Measurements from ENCODE around the gene UBE2C. TPM values are rescaled to one million over a fixed set of nuclear protein-coding genes. Genes with fewer than 3 reads are reported as not detected.

UBE2C gene
- total and polyA plus RNA-seq, 2 of the 8 experiments (the other 6 are each of a cell fraction or from before 2014, with no cell fraction given), result 243 to 326 TPM

- no peak overlapping the region for H2BK12ac ChIP-seq (ENCODE audit: low read depth, low read length)
- H3K79me1 ChIP-seq (ENCODE audit: low read depth, low read length), result no peaks in the 10 kb centered on the region
- no peak overlapping the region for H3K4me2 ChIP-seq (ENCODE audit: insufficient read depth in 1 of 2, low read depth in 2 of 2, low read length in 2 of 2)
- H3K23me2 ChIP-seq (ENCODE audit: low read depth, low read length), result no peaks in the 10 kb centered on the region; the same call in 1 of the 2 replicates
- H3K56ac ChIP-seq (replicated peaks; ENCODE audit: insufficient read length, low read depth, low read length), result no peak overlapping the region
- no peak for TF ChIP-seq PHF8 (conservative IDR thresholded peaks at IDR 0.05; ENCODE audit: low read depth, low read length)
- TF ChIP-seq CTCF (IDR thresholded peaks at IDR 0.05; ENCODE audit: control extremely low read depth in 1 of 3, insufficient read depth in 1 of 3, low read depth in 1 of 3, low read length in 3 of 3), result no peak
- no peak for TF ChIP-seq RFX5 (IDR thresholded peaks at IDR 0.05; ENCODE audit: borderline replicate concordance, low read depth, low read length)
- TF ChIP-seq POU5F1 (IDR thresholded peaks at IDR 0.05; ENCODE audit: low read depth, low read length), result no peak
- TF ChIP-seq TAF1 (IDR thresholded peaks at IDR 0.05; ENCODE audit: low read depth, low read length), result no peak
- no peak for TF ChIP-seq RBBP5 (IDR thresholded peaks at IDR 0.05; ENCODE audit: borderline replicate concordance, low read depth, low read length)
- no peak for TF ChIP-seq BACH1 (IDR thresholded peaks at IDR 0.05; ENCODE audit: low read length)
- TF ChIP-seq SP4 (IDR thresholded peaks at IDR 0.05; ENCODE audit: low read length), result no peak
- TF ChIP-seq POLR2A (IDR thresholded peaks at IDR 0.05; ENCODE audit: control extremely low read depth in 1 of 2, low read depth in 2 of 2, low read length in 2 of 2), result no peak
- no peak overlapping the region for H3K4me3 ChIP-seq (ENCODE audit: extremely low read depth in 1 of 4, insufficient read depth in 2 of 4, low read depth in 3 of 4, low read length in 4 of 4)
- 78% methylated on average over 4 of the region's 4 CpGs; no CpG with 5 or more reads in 1 of the 2 experiments for WGBS, 2 experiments (ENCODE audit: extremely low coverage in 1 of 2, insufficient coverage in 1 of 2, insufficient read length in 1 of 2, insufficient replicate concordance in 2 of 2, low coverage in 1 of 2, low lambda C conversion rate in 2 of 2, missing lambda C conversion rate in 1 of 2)
- no peak overlapping the region for H3K9ac ChIP-seq (replicated peaks in 1 of 4; ENCODE audit: extremely low read depth in 1 of 4, low read depth in 3 of 4, low read length in 3 of 4)
- CTCF ChIA-PET (ENCODE audit: partially characterized antibody), result interaction anchor here (1.0 to 2.3 kb wide), 6 partner anchors 12 to 409 kb away, joined by 3 to 11 read pairs (median 4); no protein-coding TSS in a partner anchor
- H3K27ac ChIP-seq (ENCODE audit: low read depth, low read length), result no peak overlapping the region
- H3K18ac ChIP-seq (ENCODE audit: extremely low read depth, low read length), result no peak overlapping the region
- H2AK5ac ChIP-seq (ENCODE audit: low read depth, low read length), result no peak overlapping the region
- no peaks in the 10 kb centered on the region for H4K20me1 ChIP-seq (replicated peaks in 1 of 2; ENCODE audit: control insufficient read depth in 1 of 2, insufficient read depth in 2 of 2, low read length in 2 of 2)
- H2BK120ac ChIP-seq (replicated peaks; ENCODE audit: low read depth, low read length), result no peak overlapping the region
- no peaks in the 10 kb centered on the region for H3K27me3 ChIP-seq (replicated peaks in 1 of 4; ENCODE audit: control insufficient read depth in 3 of 4, extremely low read depth in 1 of 4, insufficient read depth in 3 of 4, low read length in 3 of 4)
- H3K23ac ChIP-seq (ENCODE audit: insufficient read length), result no peak overlapping the region
- H4K91ac ChIP-seq (replicated peaks; ENCODE audit: insufficient read length, low read length), result no peak overlapping the region
- no peaks in the 10 kb centered on the region for H3K4me1 ChIP-seq (replicated peaks in 1 of 4; ENCODE audit: control insufficient read depth in 3 of 4, insufficient read depth in 4 of 4, low read length in 3 of 4)
- DNase-seq (ENCODE audit: low read depth in 1 of 2, low spot score in 2 of 2), result no peak
- H4K5ac ChIP-seq (ENCODE audit: insufficient read length, low read depth, low read length), result no peak overlapping the region
- H2BK15ac ChIP-seq (ENCODE audit: low read length), result no peak overlapping the region
- H2AFZ ChIP-seq (ENCODE audit: low read length), result no peak overlapping the region
- no peak overlapping the region for H2BK20ac ChIP-seq (ENCODE audit: low read length)
- POLR2A ChIA-PET (ENCODE audit: partially characterized antibody), result interaction anchor here (1.2 kb wide), 1 partner anchor 73 kb away, joined by 3 read pairs; no protein-coding TSS in a partner anchor
- no peaks in the 10 kb centered on the region for H3K36me3 ChIP-seq (ENCODE audit: control insufficient read depth in 2 of 4, insufficient read depth in 4 of 4, low read length in 3 of 4)
- H3K4ac ChIP-seq (replicated peaks; ENCODE audit: insufficient read length, low read depth, low read length), result no peak overlapping the region
- no peaks in the 10 kb centered on the region for H3K9me3 ChIP-seq (ENCODE audit: insufficient read depth in 2 of 2, low read depth in 1 of 2, low read length in 1 of 2)
- FAIRE-seq, result no peak
- H4K8ac ChIP-seq (ENCODE audit: extremely low read depth, insufficient read depth, low read length), result no peak overlapping the region
- H3K14ac ChIP-seq (ENCODE audit: insufficient read length), result no peak overlapping the region
- H2BK5ac ChIP-seq (ENCODE audit: low read depth, low read length), result no peak overlapping the region
- no peaks in the 10 kb centered on the region for H3K79me2 ChIP-seq (ENCODE audit: control insufficient read depth in 1 of 2, insufficient read depth in 2 of 2, low read length in 2 of 2)
Measured at GRCh38 chr20:45782890-45783289, 29.6 kb upstream of the UBE2C start.

Data from H1 (cell line).